CD4-positive, alpha-beta T cell treated with Interleukin-6 for 4 hours (primary cell): ENCODE results near the gene ATL1.
"Not testable (repeated sequence)": the region's sequence is repeated elsewhere in the genome, so short reads cannot be mapped to it uniquely, and the experiment has no call there.

ENCODE experiments used
- DNase-seq: peaks from one replicate; pipeline ENCODE4 v3.0.0-alpha.2; 2020; ENCODE audit warnings: mixed read lengths

The ATL1 gene

DNA sequence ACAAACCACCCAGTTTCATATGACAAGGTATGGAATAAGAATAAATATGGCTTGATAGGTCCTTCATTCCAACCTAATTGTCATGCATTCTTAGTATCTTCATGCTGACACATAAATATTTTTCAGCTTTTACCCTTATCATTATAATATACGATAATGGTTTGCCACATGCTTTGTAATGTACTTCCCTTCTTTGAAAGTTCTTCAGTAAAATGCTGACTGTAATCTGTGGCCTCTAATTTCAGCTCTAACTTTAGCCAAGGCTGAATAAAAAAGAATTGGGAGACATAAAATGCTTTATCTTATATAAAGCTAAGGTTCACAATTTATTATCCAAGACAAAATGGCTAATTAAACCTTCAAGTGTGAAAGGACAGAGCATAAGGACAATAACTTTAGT lies 24.9 kb upstream of the ATL1 start:
- DNase-seq, result no peak

GRCh38 chr14:50538034-50538433 lies 21.9 kb upstream of the ATL1 start:
- not testable (repeated sequence) for DNase-seq

GRCh38 chr14:50539051-50539450 lies 20.9 kb upstream of the ATL1 start:
- DNase-seq, result no peak

GRCh38 chr14:50541159-50541567 lies 18.8 kb upstream of the ATL1 start:
- no peak for DNase-seq

DNA sequence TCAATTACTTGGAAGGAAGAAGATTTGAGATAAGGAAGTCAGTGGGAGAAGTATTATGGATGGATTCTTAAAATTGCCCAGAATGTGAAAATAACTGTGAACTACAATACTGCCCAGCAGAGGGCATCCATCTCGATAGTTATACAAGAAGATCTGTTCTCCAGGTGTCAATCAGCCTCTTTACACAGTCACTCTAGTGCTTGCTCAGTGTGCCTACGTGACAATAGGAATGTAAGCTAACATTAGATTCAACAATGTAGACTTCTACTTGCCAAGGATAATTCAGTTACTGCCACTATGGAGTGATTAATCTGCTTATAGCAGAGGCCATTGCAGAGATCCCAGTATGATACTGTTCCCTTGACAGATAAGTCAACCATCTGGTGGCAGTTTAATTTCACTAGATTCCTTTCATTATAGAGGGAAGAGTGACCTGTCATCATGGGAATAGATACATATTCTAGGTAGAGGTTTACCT lies 17.0 kb upstream of the ATL1 start:
- peak; percentile 53 for DNase-seq

- no peak for DNase-seq
Observed at GRCh38 chr14:50544911-50545310, 15.0 kb upstream of the ATL1 start.

- DNase-seq, result no peak
Observed at GRCh38 chr14:50545618-50546017, 14.3 kb upstream of the ATL1 start.

DNA sequence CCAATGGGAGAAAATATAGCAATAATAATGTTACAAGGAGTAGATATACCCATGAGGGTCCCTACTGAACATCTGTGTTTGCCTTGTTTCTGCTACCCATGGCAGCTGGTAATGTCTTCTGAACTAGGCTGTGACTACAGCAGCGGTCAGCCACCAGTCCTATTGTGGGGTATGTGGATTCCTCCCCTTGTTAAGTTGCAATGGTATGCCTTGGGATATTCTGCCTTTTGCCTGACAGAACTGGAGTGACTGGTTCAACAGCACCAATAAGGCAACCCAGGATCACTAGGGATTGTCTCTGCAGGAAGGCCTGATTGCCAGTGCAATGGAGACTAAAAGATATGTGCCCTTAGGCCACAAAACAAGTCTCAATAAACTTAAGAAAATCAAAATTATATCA lies 9.7 kb upstream of the ATL1 start:
- DNase-seq, result no peak

DNA sequence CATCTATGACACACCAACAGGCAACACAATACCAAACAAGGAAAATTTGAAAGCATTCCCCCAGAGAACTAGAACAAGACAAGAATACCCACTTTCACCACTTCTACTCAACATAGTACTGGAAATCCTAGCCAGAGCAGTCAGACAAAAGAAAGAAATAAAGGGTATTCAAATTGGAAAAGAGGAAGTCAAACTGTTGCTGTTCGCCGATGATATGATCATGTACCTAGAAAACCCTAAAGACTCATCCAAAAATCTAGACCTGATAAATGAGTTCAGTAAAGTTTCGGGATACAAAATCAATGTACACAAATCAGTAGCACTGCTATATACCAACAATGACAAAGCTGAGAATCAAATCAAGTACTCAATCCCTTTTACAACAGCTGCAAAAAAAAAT lies 8.1 kb upstream of the ATL1 start:
- no peak for DNase-seq

DNA sequence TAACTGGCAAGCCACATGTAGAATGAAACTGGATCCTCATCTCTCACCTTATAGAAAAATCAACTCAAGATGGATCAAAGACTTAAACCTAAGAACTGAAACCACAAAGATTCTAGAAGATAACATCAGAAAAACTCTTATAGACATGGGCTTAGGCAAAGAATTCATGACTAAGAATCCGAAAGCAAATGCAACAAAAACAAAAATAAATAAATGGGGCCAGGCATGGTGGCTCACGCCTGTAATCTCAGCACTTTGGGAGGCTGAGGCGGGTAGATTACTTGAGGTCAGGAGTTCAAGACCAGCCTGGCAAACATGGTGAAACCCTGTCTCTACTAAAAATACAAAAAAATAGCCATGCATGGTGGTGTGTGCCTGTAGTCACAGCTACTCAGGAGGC lies 7.1 kb upstream of the ATL1 start:
- not testable (repeated sequence) for DNase-seq

- peak; percentile 55 for DNase-seq
Observed at GRCh38 chr14:50560931-50561285, 963 bp downstream of the ATL1 start.

DNA sequence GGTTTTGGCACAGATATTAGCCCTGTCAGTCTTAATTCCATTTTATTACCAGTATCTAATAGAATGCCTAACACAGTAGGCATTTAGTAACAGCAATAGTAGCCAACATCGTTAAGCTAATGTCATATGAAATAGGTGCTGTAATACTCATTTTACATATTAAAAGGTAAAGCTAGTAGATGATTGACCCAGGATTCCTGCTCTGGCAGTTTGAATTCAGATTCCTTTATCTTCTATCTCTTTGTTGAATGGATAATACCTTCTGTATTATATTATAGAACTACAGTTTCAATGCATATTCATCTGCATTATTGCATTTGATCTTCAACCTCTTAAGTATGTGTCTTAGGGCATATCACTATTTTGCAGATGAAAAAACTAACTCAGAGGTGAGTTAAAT lies 2.9 kb downstream of the ATL1 start:
- DNase-seq, result no peak

- DNase-seq, result no peak
Observed at GRCh38 chr14:50569714-50570274, 9.8 kb downstream of the ATL1 start.

DNA sequence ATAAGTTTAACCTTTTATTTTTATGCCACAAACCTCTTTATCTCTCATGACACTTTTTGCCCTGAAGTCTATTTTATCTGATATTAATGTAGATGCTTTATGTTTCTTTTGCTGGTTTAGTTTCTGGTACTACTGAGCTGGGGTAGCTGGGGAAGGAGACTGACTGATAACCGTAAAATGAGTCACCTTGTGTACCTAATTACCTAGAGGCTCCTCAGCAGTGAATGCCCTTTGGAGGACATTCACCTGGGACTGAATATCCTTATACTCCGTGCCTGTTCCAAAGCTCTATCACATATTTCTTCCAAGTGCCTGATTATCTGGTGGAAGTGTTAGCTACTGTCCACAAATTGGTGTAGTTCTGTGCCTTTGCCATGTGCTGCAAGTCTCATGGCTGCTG lies 13.9 kb downstream of the ATL1 start:
- no peak for DNase-seq

DNA sequence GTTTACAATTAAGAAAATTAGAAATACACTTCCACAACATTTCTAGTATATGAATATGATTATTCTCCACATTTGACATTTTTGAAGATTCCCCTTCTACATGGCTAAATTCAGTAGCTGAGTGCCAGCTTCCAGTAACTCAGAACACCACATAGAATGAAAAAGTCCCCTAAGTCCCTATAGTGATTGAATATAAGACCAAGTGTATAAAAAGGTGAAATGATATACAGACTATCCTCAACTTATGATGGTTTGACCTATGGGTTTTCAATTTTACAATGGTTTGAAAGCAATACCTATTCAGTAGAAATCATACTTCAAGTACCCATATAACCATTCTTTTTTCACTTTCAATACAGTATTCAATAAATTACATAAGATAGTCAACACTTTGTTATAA lies 15.8 kb downstream of the ATL1 start:
- DNase-seq, result no peak

GRCh38 chr14:50577982-50578381 lies 18.0 kb downstream of the ATL1 start:
- DNase-seq, result no peak

- no peak for DNase-seq
Observed at GRCh38 chr14:50578433-50578832, 18.5 kb downstream of the ATL1 start.

DNA sequence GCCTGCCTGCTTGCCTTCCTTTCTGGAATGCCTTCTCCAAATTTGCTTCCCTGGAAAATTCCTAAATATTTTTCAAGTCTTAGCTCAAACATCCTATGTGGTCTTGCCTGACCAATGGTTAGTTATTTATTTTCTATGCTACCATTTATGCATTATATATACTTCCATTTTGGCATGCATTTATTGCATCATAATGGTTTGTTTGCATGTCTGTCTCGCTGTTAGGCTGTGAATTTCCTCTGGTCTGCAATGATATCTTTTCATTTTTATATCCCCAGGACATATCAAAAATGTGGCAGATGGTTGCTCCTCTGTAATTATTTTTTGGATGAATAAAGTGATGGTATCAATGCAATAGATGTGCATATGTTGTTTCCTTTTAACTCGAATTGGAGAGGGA lies 30.5 kb downstream of the ATL1 start:
- DNase-seq, result no peak

GRCh38 chr14:50594577-50595316 lies 34.8 kb downstream of the ATL1 start:
- DNase-seq, result no peak

DNA sequence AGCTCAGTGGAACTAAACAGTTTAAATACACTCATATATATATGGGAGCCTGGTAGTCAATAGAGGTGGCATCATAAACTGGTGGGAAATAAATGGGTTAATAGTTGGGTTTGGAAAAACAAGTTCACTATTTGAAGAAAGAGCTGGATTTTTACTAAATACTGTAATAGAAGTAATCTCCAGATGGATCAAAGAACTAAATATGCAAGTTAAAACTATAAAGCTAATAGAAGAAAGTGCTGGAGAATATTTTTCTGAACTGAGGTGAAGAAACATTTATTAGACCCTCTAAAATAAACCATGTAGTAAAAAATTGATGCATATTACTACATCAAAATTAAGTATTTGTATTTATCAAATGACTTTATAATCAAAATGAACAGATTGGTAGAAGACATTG lies 38.8 kb downstream of the ATL1 start:
- DNase-seq, result no peak

- no peak for DNase-seq
Observed at GRCh38 chr14:50599700-50600444, 39.9 kb downstream of the ATL1 start.

DNA sequence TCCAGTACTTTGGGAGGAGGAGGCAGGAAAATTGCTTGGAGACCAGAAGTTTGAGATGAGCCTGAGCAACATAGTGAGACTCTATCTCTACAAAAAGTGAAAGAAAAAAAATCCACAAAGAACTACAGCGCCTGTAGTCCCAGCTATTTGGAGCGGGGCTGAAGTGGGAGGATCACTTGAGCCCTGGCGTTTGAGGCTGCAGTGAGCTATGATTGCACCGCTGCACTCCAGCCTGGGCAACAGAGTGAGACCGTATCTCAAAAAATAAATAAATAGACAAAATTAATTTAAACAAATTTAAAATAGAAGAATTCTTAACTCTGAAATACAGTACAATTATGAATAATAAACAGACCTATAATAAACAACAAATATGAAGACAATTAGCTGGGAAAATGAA lies 40.9 kb downstream of the ATL1 start:
- no peak for DNase-seq

- no peak for DNase-seq
Observed at GRCh38 chr14:50601394-50601793, 41.4 kb downstream of the ATL1 start.

DNA sequence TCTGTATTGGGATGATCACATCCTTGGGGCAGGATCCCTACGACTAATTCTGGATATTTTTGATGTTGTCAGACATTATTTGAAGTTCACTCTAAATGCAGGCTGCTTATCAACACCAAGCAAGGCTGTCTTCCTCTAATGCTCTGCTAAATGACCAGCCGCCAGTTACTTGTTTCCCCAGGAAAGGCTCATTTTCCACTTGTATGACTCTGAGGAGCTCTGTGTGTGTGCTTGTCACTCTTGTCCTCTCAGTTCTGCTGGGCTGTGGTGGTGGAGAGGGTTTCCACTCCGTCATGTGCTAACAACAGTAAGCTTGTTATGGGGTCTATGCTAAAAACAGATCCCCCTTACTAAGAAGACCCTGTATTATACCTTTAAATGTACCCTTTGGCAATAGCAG lies 42.1 kb downstream of the ATL1 start:
- DNase-seq, result no peak
